HUDEP-2 (cell line): ENCODE data around the gene TMEM217.
"Not testable (repeated sequence)": the region's sequence is repeated elsewhere in the genome, so short reads cannot be mapped to it uniquely, and the experiment has no call there.

Source experiments
- DNase-seq, 76 experiments: peaks; one replicate each; lab custom pipeline; 2025; ENCODE audit not compliant: unreplicated experiment in 76 of 76; lab: John Stamatoyannopoulos, UW

Gene TMEM217

GRCh38 chr6:37257634-37258404, at the start of gene TMEM217, which contains the start of gene TBC1D22B:
Gene TMEM217, minus strand, starts transcription at chr6:37258144. Its CDS starts 39,114 bp downstream, at chr6:37219030.
Gene TBC1D22B, plus strand, starts transcription at chr6:37257772. Its CDS starts 146 bp downstream, at chr6:37257918.
- DNase-seq, result peak in 75 of 76 experiments; percentile 72 to 99 (median 95)

GRCh38 chr6:37307484-37307883, 49.5 kb upstream of the TMEM217 start:
- not testable (repeated sequence) for DNase-seq

DNA sequence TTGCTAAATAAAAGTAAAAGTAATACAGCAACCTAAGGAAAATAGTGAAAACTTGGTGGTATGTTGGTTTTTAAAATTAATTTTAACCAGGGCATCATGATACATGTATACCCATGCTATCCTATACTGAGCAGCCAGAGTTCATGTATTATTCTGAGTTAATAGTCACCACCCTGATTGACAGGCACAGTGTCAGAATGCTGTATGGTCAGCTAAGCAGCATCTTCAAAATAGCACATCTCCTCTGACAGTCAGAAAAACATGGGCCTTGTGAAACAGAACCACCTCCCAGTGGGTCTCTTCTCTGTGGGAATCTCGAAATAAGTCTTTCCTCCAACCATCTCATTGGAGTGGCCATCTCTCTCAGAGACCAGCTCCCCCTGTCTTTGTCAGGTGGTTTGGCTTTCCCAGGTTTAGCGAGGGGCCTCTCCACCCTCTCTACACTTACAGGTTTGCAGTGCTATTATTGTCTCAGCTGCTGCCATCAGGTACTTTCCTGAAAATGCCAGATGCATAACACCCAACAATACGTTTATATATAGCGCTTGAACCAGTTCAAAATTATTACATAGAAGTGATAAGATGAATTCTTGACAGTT, 48.8 kb upstream of the TMEM217 start:
- DNase-seq, result no peak

- no peak for DNase-seq
Measured at GRCh38 chr6:37305841-37306425, 48.0 kb upstream of the TMEM217 start.

DNA sequence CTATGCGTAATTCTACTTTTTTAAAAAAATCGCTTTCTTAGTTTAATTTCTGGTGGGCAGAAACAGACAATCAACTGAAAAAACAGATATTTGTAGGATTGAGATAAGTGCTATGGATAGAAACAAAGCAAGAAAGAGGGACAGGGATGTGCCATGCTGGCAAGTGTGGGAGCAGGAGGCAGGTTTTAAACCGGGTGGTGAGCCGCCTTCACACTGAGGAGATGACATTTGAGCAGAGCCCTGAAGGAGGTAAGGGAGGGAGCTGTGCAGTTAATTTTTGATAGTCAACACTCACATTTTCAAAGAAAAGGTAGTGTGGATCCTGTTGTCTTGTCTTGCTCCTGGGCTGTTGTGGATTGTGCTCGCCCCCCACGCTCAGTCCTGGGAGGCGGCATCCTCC, 46.8 kb upstream of the TMEM217 start:
- no peak for DNase-seq

DNA sequence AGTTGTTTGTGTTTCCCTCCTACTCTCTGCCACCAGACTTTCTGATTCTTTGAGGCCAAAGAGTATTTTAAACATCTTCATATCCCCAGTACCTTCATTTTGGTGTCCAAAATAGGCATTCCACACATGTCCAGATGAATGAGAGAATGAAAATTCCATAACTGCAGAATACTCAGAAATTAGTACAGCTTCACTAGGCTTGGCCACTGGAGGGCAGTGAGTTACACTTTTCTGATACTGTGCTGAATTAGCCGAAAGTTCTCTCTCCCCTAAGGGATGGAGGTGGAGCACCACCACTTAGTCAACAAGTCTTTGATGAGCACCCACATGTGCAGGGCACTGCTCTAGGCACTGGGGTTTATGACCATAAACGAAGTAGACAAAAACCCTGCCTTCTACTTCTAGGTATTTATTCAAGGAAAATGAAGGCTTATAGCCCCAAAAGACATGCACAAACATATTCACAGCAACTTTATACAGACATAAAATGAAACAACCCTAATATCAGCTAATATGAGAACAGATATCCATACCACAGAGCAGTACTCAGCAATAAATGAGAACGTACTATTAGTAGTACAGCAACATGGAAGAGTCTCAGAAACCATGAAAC, 46.1 kb upstream of the TMEM217 start:
- peak in 68 of 76 experiments; percentile 23 to 83 (median 61) for DNase-seq

DNA sequence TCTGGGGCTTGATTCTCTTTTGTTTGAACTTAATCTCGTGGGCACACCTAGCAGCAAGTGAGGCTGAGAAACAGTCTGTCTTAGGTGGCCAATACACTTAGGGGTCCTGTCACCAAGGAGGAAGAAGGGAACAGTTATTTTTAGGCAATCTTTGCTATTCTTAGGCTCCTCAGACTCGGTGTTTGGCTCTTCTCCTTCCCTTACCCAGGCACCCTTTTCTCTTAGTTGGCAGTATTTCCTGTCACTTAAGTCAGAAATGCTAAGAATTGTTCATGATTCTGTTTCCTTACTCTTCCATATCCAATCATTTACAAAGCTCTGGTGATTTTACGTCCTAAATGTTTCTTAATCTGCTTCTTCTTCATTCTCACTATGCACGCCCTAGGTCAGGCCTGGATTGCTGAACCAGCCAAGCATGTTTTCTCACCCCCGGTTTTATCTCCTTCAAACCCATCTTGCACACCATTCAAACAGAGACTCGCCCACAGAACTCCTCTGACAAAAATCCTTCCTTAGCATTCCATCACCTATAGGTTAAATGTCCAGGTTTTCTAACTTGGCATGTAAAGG, 45.2 kb upstream of the TMEM217 start:
- peak in 14 of 76 experiments; percentile 15 to 50 (median 34) for DNase-seq

- peak in 73 of 76 experiments; percentile 58 to 99 (median 93) for DNase-seq
Measured at GRCh38 chr6:37302086-37302686, 44.2 kb upstream of the TMEM217 start.

DNA sequence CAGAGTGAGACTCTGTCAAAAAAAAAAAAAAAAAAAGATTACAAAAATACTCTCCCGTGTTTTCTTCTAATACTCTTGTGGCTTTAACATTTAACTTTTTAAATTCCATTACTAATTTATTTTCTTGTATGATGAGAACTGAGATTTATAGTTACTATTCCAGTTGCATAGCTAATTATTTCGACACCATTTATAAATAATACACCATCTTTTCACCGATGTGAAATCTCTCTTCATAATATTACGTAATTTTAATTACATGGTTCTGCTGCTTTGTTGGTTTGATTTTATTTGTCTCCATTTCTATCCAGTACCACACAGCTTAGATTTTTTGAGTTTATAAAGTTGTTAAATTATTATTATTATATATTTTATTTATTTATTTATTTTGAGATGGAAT, 42.0 kb upstream of the TMEM217 start:
- no peak for DNase-seq

- DNase-seq, result no peak
Measured at GRCh38 chr6:37298958-37299357, 41.0 kb upstream of the TMEM217 start.

DNA sequence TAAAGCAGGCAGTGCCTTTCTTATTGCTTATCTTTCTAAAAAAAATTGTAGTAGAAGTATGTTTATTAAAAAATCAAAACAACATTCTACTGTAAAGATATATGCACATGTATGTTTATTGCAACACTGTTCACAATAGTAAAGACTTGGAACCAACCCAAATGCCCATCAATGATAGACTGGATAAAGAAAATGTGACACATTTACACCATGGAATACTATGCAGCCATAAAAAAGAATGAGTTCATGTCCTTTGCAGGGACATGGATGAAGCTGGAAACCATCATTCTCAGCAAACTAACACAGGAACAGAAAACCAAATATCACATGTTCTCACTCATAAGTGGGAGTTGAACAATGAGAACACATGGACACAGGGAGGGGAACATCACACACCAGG, 39.7 kb upstream of the TMEM217 start:
- not testable (repeated sequence) for DNase-seq

- no peak for DNase-seq
Measured at GRCh38 chr6:37293426-37293825, 35.5 kb upstream of the TMEM217 start.

GRCh38 chr6:37289931-37290330, 32.0 kb upstream of the TMEM217 start:
- DNase-seq, result no peak

DNA sequence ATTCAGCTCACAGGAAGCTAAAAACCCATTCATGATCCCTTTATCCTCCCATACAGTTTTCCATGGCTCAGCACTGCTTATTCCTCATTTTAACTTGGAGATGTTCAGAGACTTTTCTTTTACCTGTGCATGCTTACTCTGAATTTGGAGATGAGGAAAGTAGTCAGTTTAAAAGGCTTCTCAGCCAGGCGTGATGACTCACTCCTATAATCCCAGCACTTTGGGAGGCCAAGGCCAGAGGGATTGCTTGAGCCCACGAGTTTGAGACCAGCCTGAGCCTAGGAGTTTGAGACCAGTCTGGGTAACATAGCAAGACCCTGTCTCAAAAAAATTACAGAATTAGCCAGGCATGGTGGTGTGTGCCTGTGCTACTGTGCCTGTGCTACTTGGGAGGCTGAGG, 30.3 kb upstream of the TMEM217 start:
- no peak for DNase-seq

DNA sequence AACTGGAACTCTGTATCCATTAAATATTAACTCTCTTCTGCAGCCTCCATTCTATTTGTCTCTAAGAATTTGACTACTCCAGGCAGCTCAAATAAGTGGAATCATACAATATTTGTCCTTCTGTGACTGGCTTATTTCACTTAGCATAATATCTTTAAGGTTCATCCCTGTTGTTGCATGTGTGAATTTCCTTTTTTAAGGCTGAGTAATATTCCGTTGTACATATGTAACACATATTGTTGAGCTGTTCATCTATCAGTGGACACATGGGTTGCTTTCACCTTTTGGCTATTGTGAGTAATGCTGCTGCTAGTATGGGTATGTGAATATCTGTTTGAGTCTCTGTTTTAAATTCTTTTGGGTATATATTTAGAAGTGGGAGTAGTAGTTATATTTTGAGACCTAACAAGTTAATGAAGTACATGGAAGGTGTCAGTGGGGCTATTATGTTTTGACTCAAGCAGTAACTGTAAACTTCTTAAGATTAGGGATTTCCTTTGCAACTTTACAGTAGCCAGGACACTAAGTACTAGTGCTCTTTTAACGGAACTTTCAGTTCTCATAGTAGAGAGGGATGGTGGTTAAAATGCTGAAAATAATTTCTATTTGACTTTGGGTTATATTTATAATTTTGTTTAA, 29.7 kb upstream of the TMEM217 start:
- DNase-seq, result no peak

DNA sequence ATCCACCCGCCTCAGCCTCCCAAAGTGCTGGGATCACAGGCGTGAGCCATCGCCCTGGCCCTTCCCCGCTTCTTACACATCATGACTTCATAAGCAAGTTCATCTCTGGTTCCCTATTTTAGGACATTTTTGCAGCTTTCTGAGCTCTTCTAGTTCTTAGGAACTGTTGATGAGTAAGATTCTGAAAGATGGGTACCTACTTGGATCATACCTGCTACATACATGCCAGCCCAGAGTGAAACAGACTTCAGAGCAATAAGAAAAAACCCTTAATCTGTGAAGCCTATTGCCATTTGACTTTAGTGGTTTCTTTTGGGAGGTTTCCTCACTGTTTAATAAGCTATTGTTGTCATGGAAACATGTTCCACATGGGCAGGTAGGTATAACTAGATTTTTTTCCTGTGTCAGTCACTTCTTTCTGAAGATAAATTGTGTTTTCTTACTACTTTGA, 27.9 kb upstream of the TMEM217 start:
- no peak for DNase-seq

GRCh38 chr6:37284781-37285180, 26.8 kb upstream of the TMEM217 start:
- DNase-seq, result no peak

- no peak for DNase-seq
Measured at GRCh38 chr6:37283671-37284151, 25.8 kb upstream of the TMEM217 start.

GRCh38 chr6:37283268-37283667, 25.3 kb upstream of the TMEM217 start:
- DNase-seq, result no peak

DNA sequence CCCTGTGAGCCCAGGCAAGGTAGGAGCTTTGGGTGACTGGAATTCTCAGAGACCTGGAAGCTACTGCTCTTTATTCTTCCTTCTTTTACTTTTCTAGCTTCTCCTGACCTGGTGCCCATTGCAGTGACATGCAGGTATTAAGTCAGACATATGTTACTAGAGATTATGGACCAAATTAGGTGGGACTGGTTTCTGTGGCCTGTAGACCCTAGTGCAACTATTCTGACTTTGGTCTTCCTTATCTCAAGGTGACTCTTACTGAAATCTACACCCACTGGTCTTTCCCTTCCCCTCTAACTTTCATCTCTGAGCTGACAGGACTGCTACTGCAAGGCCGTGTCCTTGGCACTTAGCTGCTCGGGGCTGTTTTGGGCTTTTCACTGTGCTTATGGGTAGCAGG, 24.4 kb upstream of the TMEM217 start:
- DNase-seq, result peak in 11 of 76 experiments; percentile 12 to 61 (median 28)
